Activated naive CD8-positive, alpha-beta T cell (primary cell): ENCODE measurements around the gene SLC20A1.
A peak's percentile ranks its signal among the peaks of the same experiment; 100 is the strongest.

Source experiments
- H3K27ac Mint-ChIP-seq: one replicate; pipeline ENCODE4 v1.8.0; 2021; ENCODE audit warnings: mixed read lengths
- H3K27me3 Mint-ChIP-seq: one replicate; pipeline ENCODE4 v1.8.0; 2021; ENCODE audit warnings: mixed read lengths
- H3K36me3 Mint-ChIP-seq: one replicate; pipeline ENCODE4 v1.8.0; 2021; ENCODE audit warnings: mixed read lengths
- H3K4me1 Mint-ChIP-seq: one replicate; pipeline ENCODE4 v1.8.0; 2021; ENCODE audit warnings: low read depth, mixed read lengths
- H3K4me3 Mint-ChIP-seq: one replicate; pipeline ENCODE4 v1.8.0; 2021; ENCODE audit warnings: mild to moderate bottlenecking, mixed read lengths
- H3K9me3 Mint-ChIP-seq: one replicate; pipeline ENCODE4 v1.8.0; 2021; ENCODE audit warnings: low read depth, mixed read lengths

SLC20A1 gene

DNA sequence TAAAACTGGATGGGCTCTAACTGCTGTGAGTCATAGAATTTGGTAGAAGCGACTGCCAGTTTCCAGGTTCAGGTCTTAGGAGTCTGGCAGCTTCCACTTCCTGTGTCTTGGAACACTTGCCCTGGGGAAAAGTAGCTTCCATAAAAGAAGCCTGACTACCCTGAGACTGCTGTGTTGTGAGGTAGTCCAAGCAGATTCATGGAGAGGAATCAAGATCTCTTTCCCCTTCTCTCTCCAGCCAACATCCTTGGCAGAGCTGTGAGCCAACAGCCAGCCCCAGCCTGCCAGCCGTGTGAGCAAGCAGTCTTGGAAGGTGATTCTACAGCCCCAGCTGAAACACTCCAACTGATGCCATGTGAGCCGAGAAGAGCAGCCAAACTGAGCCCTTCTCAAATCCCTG lies 33.7 kb downstream of the SLC20A1 start:
- Mint-ChIP-seq H3K4me3 (no peak overlapping the region), H3K9me3 (no peaks in the 10 kb centered on the region), H3K36me3 (no peaks in the 10 kb centered on the region), H3K27ac (no peak overlapping the region), H3K27me3 (peaks cover 3% of the 10 kb centered on the region), H3K4me1 (no peaks in the 10 kb centered on the region)

DNA sequence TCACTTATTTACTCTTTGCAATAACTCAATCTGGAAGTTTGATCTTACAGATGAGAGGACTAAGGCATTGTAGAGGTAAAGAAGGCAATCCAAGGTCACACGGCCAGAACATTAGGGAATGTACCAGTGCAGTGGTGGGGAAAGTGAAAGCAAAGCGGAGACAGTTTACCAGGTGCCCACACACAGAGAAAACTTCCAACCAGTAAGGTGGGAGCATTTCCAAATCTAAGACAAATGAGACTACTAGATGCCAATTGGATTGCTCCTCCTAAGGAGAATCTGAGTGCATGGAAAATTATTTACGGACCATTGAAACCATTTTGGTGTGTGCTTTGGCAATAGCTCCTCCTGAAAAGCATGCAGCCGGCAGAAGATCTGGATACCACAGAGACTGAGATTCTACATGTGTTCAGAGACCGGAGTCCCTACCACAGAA lies 34.9 kb downstream of the SLC20A1 start:
- H3K4me3 Mint-ChIP-seq = no peak overlapping the region
- no peaks in the 10 kb centered on the region for H3K4me1 Mint-ChIP-seq
- no peaks in the 10 kb centered on the region for H3K9me3 Mint-ChIP-seq
- no peak overlapping the region for H3K27ac Mint-ChIP-seq
- no peaks in the 10 kb centered on the region for H3K36me3 Mint-ChIP-seq
- no peaks in the 10 kb centered on the region for H3K27me3 Mint-ChIP-seq

DNA sequence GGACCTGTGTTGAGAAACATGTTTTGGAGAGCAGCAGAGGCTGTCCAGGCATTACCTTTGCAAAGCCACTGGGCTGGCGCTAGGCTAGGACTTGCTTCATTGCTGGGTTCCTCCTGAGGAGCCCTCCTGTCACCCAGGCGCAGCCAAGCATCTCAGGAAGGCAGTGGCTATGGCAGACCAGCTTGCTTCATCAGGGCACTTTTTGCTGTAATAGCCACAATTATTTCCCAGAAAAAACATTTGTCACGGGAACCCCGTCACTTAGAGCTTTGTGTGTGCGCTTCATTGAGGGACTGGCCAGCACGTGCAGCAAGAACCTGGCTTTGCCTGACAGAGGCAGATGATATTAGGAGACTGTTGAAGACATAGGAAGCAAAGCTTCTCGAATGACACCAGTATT lies 36.4 kb downstream of the SLC20A1 start:
- Mint-ChIP-seq H3K36me3 (no peaks in the 10 kb centered on the region), H3K27ac (no peak overlapping the region), H3K4me1 (no peaks in the 10 kb centered on the region)

DNA sequence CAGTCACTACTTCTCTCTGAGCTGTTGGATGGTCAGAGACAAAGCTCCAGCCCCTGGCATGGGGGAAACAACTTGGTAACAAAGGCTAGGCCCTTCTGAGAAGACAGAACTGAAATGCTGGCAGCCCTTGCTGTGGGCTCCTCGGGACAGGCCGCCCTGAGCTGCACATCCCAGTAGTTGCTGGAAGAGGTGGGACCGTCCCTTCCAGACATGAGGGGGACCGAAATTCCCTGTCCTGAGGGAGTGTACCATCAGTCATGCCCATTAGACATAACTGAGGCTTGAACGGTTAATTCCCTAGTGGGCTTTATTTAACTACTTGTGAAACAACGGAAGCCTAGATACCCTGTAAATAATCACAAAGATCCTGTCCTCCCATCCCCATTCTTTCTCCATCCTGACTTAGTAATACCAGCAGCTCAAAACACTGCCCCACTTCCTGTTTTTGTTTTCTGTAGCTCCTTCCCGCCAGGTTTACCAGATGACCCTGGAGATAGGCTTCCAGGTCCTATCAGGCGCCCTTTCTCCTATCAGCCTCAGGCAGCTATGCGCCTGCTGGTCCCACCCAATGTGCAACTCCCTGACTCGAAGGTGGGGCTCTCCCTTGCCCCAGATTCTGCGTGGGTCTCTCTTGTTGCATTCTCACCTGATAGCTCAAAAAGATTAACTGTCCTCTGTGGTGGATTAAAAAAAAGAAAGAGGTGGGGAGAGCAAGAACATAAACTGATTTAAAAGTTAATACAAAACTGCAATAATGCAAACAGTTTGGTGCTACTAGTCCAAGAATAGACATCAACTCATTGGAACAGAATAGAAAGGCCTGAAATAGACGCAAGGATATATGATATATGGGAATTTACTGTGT lies 38.0 kb downstream of the SLC20A1 start:
- Mint-ChIP-seq H3K4me3 (no peak overlapping the region), H3K27ac (no peak overlapping the region)

More for the DNA sequence above, 36.4 kb downstream of the SLC20A1 start:
- Mint-ChIP-seq H3K9me3 (no peaks in the 10 kb centered on the region), H3K4me3 (no peak overlapping the region), H3K27me3 (no peaks in the 10 kb centered on the region)

DNA sequence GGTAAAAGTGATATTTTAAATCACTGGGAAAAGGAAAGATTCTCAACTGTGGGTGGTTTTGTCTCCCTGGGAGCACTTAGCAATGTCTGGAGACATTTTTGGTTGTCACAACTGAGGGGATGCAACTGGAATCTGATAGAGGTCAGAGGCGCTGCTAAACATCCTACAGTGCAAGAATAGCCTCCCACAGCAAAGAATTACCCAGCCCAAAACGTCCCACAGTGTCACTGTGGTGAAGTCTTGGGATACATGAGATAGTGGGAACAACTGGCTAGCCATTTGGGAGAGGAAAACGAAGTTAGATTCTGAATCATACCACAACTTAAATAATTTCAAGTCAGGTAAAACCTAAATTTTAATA lies 38.7 kb downstream of the SLC20A1 start:
- H3K36me3 Mint-ChIP-seq = no peaks in the 10 kb centered on the region
- no peaks in the 10 kb centered on the region for H3K9me3 Mint-ChIP-seq
- H3K27me3 Mint-ChIP-seq = no peaks in the 10 kb centered on the region
- no peak overlapping the region for H3K27ac Mint-ChIP-seq
- H3K4me1 Mint-ChIP-seq = no peaks in the 10 kb centered on the region
- no peak overlapping the region for H3K4me3 Mint-ChIP-seq

More for the DNA sequence above, 38.0 kb downstream of the SLC20A1 start:
- no peaks in the 10 kb centered on the region for H3K4me1 Mint-ChIP-seq
- no peaks in the 10 kb centered on the region for H3K9me3 Mint-ChIP-seq
- H3K27me3 Mint-ChIP-seq = no peaks in the 10 kb centered on the region
- H3K36me3 Mint-ChIP-seq = no peaks in the 10 kb centered on the region

DNA sequence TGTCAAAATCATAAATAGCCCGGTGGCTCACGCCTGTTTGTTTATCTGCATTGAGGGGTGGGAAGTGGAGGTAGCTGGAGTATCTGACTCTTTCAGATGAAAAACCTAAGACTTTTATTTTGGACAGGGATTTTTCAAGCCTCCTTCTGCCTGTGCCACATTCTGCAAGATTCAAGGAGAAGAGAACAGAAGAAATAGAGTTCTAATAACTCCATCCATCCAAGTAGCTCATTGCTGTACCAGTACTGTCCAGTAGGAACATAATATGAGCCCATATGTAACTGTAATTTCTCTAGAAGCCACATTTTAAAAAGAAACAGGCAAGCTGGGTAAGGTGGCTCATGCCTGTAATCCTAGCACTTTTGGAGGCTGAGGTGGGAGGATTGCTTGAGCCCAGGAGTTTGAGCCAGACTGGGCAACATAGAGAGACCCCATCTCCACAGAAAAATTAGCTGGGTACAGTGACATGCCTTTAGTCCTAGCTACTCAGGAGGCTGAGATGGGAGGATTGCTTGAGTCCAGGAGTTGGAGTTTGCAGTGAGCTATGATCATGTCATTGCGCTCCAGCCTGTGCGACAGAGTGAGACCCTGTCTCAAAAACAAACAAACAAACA lies 39.6 kb downstream of the SLC20A1 start:
- no peaks in the 10 kb centered on the region for H3K4me1 Mint-ChIP-seq
- no peaks in the 10 kb centered on the region for H3K36me3 Mint-ChIP-seq
- no peak overlapping the region for H3K27ac Mint-ChIP-seq
- H3K27me3 Mint-ChIP-seq = no peaks in the 10 kb centered on the region
- H3K9me3 Mint-ChIP-seq = no peaks in the 10 kb centered on the region
- H3K4me3 Mint-ChIP-seq = no peak overlapping the region

DNA sequence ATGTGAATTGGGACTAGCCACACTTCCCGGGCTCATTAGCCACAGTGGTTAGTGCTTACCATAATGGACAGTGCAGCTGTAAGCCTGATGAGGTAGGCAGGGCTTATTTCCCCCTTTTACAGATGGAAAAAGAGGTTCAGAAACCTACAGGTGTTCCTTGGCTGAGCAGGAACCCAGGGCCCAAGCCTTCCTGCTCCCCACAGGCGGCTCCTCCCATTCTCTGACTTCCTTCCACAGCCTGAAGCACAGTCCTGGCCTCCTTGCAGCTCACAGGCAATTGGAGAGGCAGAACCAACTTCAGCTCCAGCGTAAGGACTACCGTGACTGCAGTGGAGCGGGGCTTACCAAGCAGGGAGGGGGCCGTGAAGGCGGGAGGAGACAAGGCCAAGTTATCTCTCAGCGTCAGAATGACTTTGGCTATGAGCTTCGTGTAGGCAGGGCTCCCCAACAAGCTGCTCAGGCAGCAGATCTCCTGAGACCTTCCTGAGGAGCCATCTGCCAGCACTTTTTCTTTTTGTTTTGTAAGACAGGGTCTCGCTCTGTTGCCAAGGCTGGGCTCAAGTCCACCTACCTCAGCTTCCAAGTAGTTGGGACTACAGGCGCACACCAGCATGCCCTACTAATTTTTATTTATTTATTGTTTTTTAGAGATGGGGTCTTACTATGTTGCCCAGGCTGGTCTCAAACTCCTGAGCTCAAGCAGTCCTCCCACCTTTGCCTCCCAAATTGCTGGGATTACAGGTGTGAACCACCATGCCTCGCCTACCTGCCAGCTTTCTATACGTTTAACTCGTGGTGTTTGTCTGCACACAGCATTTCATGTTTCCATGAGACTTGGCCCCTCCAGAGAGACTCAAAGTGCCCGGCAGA lies 40.8 kb downstream of the SLC20A1 start:
- Mint-ChIP-seq H3K9me3 (no peaks in the 10 kb centered on the region), H3K27ac (no peak overlapping the region), H3K36me3 (no peaks in the 10 kb centered on the region), H3K4me3 (no peak overlapping the region), H3K4me1 (peaks cover 10% of the 10 kb centered on the region), H3K27me3 (no peaks in the 10 kb centered on the region)

DNA sequence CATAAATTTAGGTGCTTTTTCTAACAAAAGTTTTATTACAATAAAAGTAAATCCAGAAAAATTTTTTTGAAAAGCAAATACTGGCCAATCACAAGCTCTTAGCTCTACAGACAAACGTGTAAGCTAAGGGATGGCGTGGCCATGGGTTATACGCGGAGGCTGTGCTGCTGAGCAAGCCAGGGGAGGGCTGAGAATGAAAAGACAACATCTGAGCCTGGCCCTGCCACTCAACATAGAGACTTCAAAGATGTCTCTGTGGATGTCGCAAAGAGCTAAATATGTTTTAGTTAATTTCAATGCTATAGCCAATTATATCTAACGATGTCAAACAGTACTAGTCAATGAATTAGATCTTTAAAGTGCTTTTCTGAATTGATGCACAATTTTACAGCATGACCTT lies 41.8 kb downstream of the SLC20A1 start:
- Mint-ChIP-seq H3K4me3 (no peak overlapping the region), H3K27ac (no peak overlapping the region), H3K4me1 (peaks cover 17% of the 10 kb centered on the region), H3K9me3 (no peaks in the 10 kb centered on the region), H3K27me3 (no peaks in the 10 kb centered on the region), H3K36me3 (no peaks in the 10 kb centered on the region)

DNA sequence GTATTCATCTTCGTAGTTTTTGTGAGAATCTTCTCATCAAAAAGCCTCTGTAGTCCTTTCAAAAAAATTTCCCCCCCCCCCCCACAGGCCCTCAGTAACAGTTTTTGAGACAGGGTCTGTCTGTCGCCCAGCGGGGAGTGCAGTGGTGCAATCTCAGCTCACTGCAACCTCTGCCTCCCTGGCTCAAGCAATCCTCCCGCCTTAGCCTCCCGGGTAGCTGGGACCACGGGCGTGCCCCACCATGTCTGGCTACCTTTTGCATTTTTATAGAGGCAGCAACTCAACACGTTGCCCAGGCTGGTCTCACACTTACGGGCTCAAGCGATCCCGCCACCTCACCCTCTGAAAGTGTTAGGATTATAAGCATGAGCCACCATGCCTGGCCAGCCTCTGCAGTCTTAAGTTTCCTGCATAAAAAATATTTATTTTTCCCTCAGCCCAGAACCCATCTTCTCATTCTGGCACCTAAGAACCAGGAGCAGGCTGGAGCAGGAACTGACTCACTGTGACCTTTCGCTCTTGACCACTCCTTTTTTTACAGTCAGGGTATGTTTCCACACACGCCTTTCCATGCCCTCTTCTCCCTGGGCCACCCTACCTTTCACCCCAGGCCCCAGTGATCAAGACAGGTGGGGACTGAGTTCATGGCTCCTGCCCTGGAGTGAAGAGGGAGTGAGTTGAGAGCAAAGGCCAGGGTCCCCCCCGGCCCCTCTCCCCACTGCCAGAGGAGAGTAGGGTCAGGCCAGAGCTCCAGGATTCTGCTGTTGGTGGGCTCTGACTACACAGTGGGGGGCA lies 42.5 kb downstream of the SLC20A1 start:
- no peak overlapping the region for H3K27ac Mint-ChIP-seq
- H3K4me3 Mint-ChIP-seq = no peak overlapping the region
- H3K27me3 Mint-ChIP-seq = no peaks in the 10 kb centered on the region

DNA sequence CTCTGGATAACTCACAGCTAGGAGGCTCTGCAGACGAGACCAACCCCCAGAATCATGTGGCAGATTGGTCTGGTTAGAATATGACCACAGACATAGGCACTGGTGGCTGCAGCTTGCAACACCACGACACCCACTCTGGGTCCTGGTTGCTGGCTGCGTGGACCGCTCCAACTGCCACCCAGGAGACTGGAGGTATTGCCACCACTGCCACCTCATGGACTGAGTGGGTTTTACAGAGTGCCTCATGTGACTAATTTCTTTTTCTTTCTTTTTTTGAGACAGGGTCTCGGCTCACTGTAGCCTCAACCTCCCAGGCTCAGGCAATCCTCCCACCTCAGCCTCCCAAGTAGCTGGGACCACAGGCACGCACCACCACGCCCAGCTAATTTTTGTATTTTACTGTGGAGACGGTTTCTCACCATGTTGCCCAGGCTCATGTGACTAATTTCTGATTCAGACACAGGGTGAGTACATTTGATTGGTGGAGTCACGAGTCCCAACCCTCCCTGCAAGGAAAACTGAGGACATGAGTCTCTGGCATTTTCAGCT lies 45.2 kb downstream of the SLC20A1 start:
- Mint-ChIP-seq H3K4me3 (no peak overlapping the region), H3K36me3 (no peaks in the 10 kb centered on the region), H3K4me1 (peaks cover 25% of the 10 kb centered on the region), H3K27ac (no peak overlapping the region), H3K9me3 (no peaks in the 10 kb centered on the region), H3K27me3 (no peaks in the 10 kb centered on the region)

More for the DNA sequence above, 42.5 kb downstream of the SLC20A1 start:
- no peaks in the 10 kb centered on the region for H3K9me3 Mint-ChIP-seq
- H3K36me3 Mint-ChIP-seq = no peaks in the 10 kb centered on the region
- H3K4me1 Mint-ChIP-seq = peaks cover 25% of the 10 kb centered on the region

DNA sequence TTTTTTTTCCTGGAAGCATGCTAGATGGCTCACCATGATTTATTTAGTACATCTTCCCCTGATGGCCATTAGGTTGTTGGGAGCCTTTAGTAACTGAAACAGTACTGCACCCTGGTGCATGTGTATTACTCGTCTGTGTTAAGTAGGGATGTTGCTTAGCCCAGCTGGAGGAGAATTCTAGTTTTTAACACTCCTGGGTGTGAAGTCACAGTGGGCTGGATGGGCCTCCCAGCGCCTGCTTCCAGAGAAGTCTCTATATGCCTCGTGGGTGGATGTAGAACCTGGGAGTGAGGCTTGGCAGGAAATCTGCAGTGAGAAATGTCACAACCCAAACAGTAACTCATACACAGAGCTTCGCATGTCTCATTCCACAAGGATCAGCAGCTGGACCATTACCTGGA lies 46.1 kb downstream of the SLC20A1 start:
- Mint-ChIP-seq H3K9me3 (no peaks in the 10 kb centered on the region), H3K4me1 (peaks cover 25% of the 10 kb centered on the region), H3K27ac (no peak overlapping the region), H3K36me3 (no peaks in the 10 kb centered on the region), H3K27me3 (no peaks in the 10 kb centered on the region), H3K4me3 (no peak overlapping the region)

DNA sequence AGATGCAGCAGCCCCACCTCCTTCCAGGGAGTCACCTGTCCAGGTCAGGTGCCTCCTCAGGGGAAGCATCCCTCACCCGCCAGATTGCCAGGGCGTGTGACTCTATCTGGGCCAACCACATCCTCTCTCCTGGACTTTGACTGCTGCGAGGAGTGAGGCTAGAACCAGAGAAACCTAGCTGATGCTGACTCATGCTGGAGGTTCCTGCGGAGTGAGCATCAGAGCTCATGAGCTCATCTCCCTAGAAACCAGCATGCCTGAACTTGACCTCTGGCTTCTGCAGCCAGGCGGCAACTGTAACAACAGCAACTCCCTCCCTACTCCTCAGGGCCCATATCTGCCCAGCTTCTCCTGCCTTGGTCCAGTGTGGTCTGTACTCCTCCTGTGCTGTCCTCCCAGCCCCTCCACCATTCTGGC lies 46.8 kb downstream of the SLC20A1 start:
- Mint-ChIP-seq H3K27me3 (no peaks in the 10 kb centered on the region), H3K4me3 (peak overlapping the region; percentile 37), H3K27ac (peak overlapping the region; percentile 58), H3K36me3 (no peaks in the 10 kb centered on the region), H3K9me3 (no peaks in the 10 kb centered on the region), H3K4me1 (peaks cover 25% of the 10 kb centered on the region)

DNA sequence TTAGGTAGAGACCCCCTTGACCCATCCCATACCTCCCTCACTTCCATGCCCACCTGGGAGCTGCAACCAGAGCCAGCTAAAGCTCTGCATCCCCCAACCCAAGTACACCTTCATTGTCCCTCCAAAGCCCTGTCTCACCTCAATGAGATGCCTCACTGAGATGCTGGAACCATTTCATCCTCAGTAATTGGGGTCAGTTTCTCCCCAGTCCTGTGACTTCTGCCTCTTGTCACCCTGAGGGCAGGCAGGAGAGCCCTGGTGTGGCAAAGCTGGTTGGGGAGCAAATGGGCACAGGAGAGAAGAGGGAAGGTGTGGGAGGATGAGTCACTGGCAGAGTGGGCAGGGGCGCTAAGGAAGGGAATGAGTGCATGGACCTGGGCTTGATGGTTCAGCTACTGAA lies 47.2 kb downstream of the SLC20A1 start:
- Mint-ChIP-seq H3K36me3 (no peaks in the 10 kb centered on the region), H3K27me3 (no peaks in the 10 kb centered on the region), H3K4me3 (peak overlapping the region; percentile 37), H3K27ac (peak overlapping the region; percentile 58), H3K4me1 (peaks cover 25% of the 10 kb centered on the region), H3K9me3 (no peaks in the 10 kb centered on the region)

DNA sequence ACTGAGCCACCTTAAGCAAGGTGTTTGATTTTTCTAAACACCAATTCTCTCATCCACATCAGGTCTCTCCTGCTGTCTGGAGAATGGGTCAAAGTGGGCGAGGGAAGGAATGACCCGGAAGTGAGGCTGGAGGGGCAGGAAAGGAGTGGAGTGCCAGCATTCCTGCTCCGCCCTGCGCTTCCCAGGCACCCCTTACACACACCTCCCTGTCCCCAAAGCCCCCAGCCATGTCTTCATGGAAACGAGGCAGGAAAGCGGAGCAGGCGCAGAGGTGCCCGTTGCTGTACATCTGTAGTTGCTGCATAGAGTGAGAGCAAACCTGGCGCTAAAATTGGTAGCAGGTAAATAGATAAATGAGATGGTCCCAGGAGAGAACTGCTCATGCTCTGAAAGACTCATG lies 47.9 kb downstream of the SLC20A1 start:
- no peaks in the 10 kb centered on the region for H3K36me3 Mint-ChIP-seq
- H3K9me3 Mint-ChIP-seq = no peaks in the 10 kb centered on the region
- H3K27ac Mint-ChIP-seq = no peak overlapping the region
- H3K4me1 Mint-ChIP-seq = peaks cover 25% of the 10 kb centered on the region
- no peak overlapping the region for H3K4me3 Mint-ChIP-seq
- no peaks in the 10 kb centered on the region for H3K27me3 Mint-ChIP-seq
